Brain microvascular endothelial cell (primary cell): ENCODE results near the gene COLEC11.
A peak's percentile ranks its signal among the peaks of the same experiment; 100 is the strongest.

Experiments
- DNase-seq: peaks from one replicate; pipeline ENCODE4 v3.0.0-alpha.2; 2020
- H3K27ac ChIP-seq: fragments of 250-450 bp; sonication (Bioruptor Pico); 2 replicates; pipeline ENCODE4 v1.5.1; 2020; ENCODE audit warnings: mild to moderate bottlenecking, moderate library complexity
- H3K27me3 ChIP-seq: fragments of 250-450 bp; sonication (Bioruptor Pico); replicated peaks from 2 replicates; pipeline ENCODE4 v1.5.1; 2020; ENCODE audit warnings: mild to moderate bottlenecking
- H3K36me3 ChIP-seq: fragments of 250-450 bp; sonication (Bioruptor Pico); replicated peaks from 2 replicates; pipeline ENCODE4 v1.5.1; 2020; ENCODE audit warnings: mild to moderate bottlenecking
- H3K4me3 ChIP-seq: 2 replicates; pipeline ENCODE4 v1.5.1; 2011; ENCODE audit warnings: low read depth, mild to moderate bottlenecking, control low read depth, low read length, moderate library complexity
- CTCF ChIP-seq: IDR thresholded peaks from 2 replicates; pipeline ENCODE4 v1.5.1; 2011; ENCODE audit warnings: low read depth, mild to moderate bottlenecking, moderate library complexity, low read length, control low read depth, inconsistent platforms; ENCODE audit errors: missing control alignments
- in situ Hi-C: cut with HindIII; loops from 2 replicates; pipeline ENCODE4 v1.10.0; 2017; ENCODE audit warnings: low sequenced_read_pairs, low pct_ligation_motif_present

Gene COLEC11

GRCh38 chr2:3647831-3648651 lies 53.1 kb downstream of the COLEC11 start:
- DNase-seq: no peak
- TF ChIP-seq CTCF: no peak
- Histone ChIP-seq H3K27ac (no peak overlapping the region), H3K27me3 (no peaks in the 10 kb centered on the region), H3K4me3 (no peak overlapping the region), H3K36me3 (no peaks in the 10 kb centered on the region)
- in situ Hi-C loops: no loop called here

GRCh38 chr2:3648652-3649177 lies 53.8 kb downstream of the COLEC11 start:
- H3K4me3 ChIP-seq: no peak overlapping the region
- H3K27ac ChIP-seq: no peak overlapping the region
- in situ Hi-C loops: no loop called here
- no peaks in the 10 kb centered on the region for H3K27me3 ChIP-seq
- H3K36me3 ChIP-seq: no peaks in the 10 kb centered on the region
- no peak for TF ChIP-seq CTCF
- DNase-seq: no peak

- H3K36me3 ChIP-seq: no peaks in the 10 kb centered on the region
- TF ChIP-seq CTCF: no peak
- no peak overlapping the region for H3K4me3 ChIP-seq
- no peak overlapping the region for H3K27ac ChIP-seq
- H3K27me3 ChIP-seq: no peaks in the 10 kb centered on the region
- in situ Hi-C loops: no loop called here
- DNase-seq: no peak
These were observed 54.7 kb downstream of the COLEC11 start for GRCh38 chr2:3649581-3649980.

- TF ChIP-seq CTCF: no peak
- no peak for DNase-seq
- no peak overlapping the region for H3K4me3 ChIP-seq
- H3K27me3 ChIP-seq: no peaks in the 10 kb centered on the region
- in situ Hi-C loops: no loop called here
- H3K27ac ChIP-seq: no peak overlapping the region
- no peaks in the 10 kb centered on the region for H3K36me3 ChIP-seq
These were observed 55.4 kb downstream of the COLEC11 start for GRCh38 chr2:3650140-3650920.

GRCh38 chr2:3651691-3652648 lies 57.1 kb downstream of the COLEC11 start:
- Histone ChIP-seq H3K36me3 (no peaks in the 10 kb centered on the region), H3K27me3 (no peaks in the 10 kb centered on the region), H3K4me3 (peak overlapping the region; percentile 41), H3K27ac (no peak overlapping the region)
- in situ Hi-C loops: no loop called here
- no peak for TF ChIP-seq CTCF
- DNase-seq: peak; percentile 25
